ENCODE results near the gene SEC14L5.

- TF ChIP-seq CTCF (conservative IDR thresholded peaks at IDR 0.05; ENCODE audit: low read length): no peak
- no peak for TF ChIP-seq EZH2phosphoT487 (IDR thresholded peaks at IDR 0.05; ENCODE audit: borderline replicate concordance)
These were observed 33.6 kb downstream of the SEC14L5 start for GRCh38 chr16:4991754-4992153.

Measured in Loucy (cell line).